RPMI8226 (cell line): ENCODE data around the gene PIP4K2A.
"Not testable (repeated sequence)": the region's sequence is repeated elsewhere in the genome, so short reads cannot be mapped to it uniquely, and the experiment has no call there.

Source experiments
- DNase-seq: peaks from one replicate; pipeline ENCODE4 v3.0.0-alpha.2; 2015

The PIP4K2A gene

GRCh38 chr10:22545643-22546042 is 168.7 kb downstream of the PIP4K2A start:
- DNase-seq = no peak

GRCh38 chr10:22544325-22545068 is 169.9 kb downstream of the PIP4K2A start:
- DNase-seq = no peak

- no peak for DNase-seq
These were observed 171.6 kb downstream of the PIP4K2A start for GRCh38 chr10:22542773-22543172.

GRCh38 chr10:22541900-22542299 is 172.5 kb downstream of the PIP4K2A start:
- DNase-seq = no peak

GRCh38 chr10:22539579-22540298 is 174.6 kb downstream of the PIP4K2A start:
- DNase-seq = no peak

- no peak for DNase-seq
These were observed 176.6 kb downstream of the PIP4K2A start for GRCh38 chr10:22537810-22538209.

GRCh38 chr10:22536620-22537019 is 177.8 kb downstream of the PIP4K2A start:
- DNase-seq = no peak

- DNase-seq = no peak
These were observed 179.4 kb downstream of the PIP4K2A start for GRCh38 chr10:22534849-22535604.

- DNase-seq = no peak
These were observed 182.9 kb downstream of the PIP4K2A start for GRCh38 chr10:22531441-22531840.

- DNase-seq = no peak
These were observed 183.4 kb downstream of the PIP4K2A start for GRCh38 chr10:22531008-22531407.

GRCh38 chr10:22527520-22527919 is 186.9 kb downstream of the PIP4K2A start:
- no peak for DNase-seq

GRCh38 chr10:22524333-22524732 is 190.0 kb downstream of the PIP4K2A start:
- not testable (repeated sequence) for DNase-seq

- DNase-seq = not testable (repeated sequence)
These were observed 193.7 kb downstream of the PIP4K2A start for GRCh38 chr10:22520645-22521044.

- DNase-seq = no peak
These were observed 196.1 kb downstream of the PIP4K2A start for GRCh38 chr10:22518167-22518724.

- no peak for DNase-seq
These were observed 199.4 kb downstream of the PIP4K2A start for GRCh38 chr10:22515009-22515408.

GRCh38 chr10:22514414-22514758 is 200.0 kb downstream of the PIP4K2A start:
- DNase-seq = not testable (repeated sequence)

- not testable (repeated sequence) for DNase-seq
These were observed 200.6 kb downstream of the PIP4K2A start for GRCh38 chr10:22513483-22514413.

- DNase-seq = not testable (repeated sequence)
These were observed 202.4 kb downstream of the PIP4K2A start for GRCh38 chr10:22512015-22512414.

GRCh38 chr10:22508214-22508613 is 206.2 kb downstream of the PIP4K2A start:
- DNase-seq = not testable (repeated sequence)

GRCh38 chr10:22505911-22506685 is 208.3 kb downstream of the PIP4K2A start:
- no peak for DNase-seq

GRCh38 chr10:22504766-22505165 is 209.6 kb downstream of the PIP4K2A start:
- no peak for DNase-seq
